ENCODE measurements around the gene DPYD.

DNA sequence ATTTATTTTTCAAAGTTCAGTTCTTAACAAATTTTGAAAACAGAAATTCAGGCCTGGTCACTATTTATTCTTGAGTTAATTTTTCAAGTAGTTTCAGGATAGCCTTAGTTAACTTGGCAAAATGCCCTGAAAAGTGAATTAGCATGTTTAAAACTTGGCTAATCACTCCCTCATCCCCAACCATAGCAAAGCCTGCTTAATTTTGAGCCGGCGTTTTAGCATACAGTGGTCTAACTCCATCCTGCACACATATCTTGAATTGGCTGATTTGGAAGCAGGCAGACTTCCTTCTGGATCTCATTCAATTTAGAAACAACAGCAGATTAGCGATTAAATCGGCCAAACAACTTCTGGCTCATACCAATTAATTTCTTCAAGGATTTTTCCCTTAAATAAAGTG is 760.0 kb downstream of the DPYD start:
- TF ChIP-seq SMAD4 (CRISPR knock-in tag; IDR thresholded peaks at IDR 0.05) (no peak), CTCF (IDR thresholded peaks at IDR 0.05) (no peak), ZNF232 (CRISPR knock-in tag; IDR thresholded peaks at IDR 0.05) (no peak), RELA (CRISPR knock-in tag; IDR thresholded peaks at IDR 0.05; ENCODE audit: borderline replicate concordance) (no peak), ZNF138 (CRISPR knock-in tag; conservative IDR thresholded peaks at IDR 0.05) (no peak), ATF6 (CRISPR knock-in tag; IDR thresholded peaks at IDR 0.05) (no peak)

Data from WTC11 (cell line).